GM19238 (cell line): Measurements from ENCODE around the gene NAV1.

Experiments used
- DNase-seq: peaks from one replicate; pipeline ENCODE4 v3.0.0; 2011; ENCODE audit warnings: low spot score; ENCODE audit not compliant: insufficient read length

Gene NAV1

GRCh38 chr1:201525193-201525778, 13.6 kb upstream of the NAV1 start:
- no peak for DNase-seq

GRCh38 chr1:201527879-201528278, 11.0 kb upstream of the NAV1 start:
- DNase-seq, result no peak

DNA sequence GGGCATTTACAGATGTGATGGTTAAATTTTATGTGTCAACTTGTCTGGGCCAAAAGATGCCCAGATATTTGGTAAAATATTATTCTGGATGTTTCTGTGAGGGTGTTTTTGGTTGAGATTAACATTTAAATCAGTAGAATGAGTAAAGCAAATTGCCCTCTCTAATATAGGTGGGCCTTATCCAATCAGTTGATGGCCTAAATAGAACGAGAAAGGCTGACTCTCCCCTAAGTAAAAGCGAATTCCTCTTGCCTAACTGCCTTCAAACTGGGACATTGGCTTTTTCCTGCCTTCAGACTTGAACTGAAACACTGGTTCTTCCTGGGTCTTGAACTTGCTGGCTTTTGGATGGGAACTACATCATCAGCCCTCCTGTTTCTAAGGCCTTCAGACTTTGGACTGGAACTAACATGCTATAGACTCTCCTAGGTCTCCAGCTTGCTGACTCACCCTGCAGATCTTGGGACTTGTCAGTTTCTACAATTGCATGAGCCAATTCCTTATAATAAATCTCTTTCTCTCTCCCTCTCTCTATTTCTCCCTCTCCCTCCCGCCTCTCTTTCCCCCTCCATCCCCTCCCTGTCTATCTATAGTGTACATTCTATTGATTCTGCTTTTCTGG, 10.2 kb upstream of the NAV1 start:
- DNase-seq, result no peak

DNA sequence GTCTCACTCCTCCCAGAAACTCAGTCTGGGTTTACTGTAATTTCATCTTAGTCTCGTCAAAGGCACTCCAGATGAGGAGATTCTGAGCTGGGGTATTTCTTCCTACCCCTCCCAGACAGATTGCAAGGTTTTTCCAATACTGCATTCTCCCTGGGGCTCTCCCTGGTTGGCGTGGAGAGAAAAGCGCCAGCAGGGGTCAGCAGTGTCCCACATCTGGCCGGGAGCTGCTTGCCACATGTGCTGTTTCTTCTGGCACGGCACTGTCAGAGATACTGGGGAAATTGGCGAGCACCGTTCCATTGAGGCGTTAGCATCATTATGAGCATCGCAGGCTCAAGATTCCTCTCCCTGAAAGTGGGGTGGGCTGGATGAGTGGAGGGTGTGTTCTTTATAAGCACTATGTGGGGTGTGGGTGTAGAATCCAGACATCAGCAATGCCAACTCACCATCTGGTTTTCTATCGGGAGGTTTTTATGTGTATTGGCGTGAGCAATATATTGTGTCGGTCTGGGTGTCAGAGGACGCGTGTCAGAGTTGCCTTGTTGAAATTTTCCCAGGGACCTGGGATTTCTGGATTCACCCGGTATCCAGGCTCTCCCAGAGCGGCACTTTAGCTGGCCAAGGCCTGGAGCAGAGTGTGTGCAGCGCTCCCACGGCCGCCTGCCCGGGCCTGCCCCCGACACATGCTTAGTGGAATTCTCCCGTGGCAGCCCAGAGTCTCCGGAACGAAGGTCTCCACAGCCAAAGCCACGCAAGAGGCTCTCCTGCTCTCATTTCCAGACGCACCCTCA, 8.0 kb upstream of the NAV1 start:
- DNase-seq, result peak; percentile 42

DNA sequence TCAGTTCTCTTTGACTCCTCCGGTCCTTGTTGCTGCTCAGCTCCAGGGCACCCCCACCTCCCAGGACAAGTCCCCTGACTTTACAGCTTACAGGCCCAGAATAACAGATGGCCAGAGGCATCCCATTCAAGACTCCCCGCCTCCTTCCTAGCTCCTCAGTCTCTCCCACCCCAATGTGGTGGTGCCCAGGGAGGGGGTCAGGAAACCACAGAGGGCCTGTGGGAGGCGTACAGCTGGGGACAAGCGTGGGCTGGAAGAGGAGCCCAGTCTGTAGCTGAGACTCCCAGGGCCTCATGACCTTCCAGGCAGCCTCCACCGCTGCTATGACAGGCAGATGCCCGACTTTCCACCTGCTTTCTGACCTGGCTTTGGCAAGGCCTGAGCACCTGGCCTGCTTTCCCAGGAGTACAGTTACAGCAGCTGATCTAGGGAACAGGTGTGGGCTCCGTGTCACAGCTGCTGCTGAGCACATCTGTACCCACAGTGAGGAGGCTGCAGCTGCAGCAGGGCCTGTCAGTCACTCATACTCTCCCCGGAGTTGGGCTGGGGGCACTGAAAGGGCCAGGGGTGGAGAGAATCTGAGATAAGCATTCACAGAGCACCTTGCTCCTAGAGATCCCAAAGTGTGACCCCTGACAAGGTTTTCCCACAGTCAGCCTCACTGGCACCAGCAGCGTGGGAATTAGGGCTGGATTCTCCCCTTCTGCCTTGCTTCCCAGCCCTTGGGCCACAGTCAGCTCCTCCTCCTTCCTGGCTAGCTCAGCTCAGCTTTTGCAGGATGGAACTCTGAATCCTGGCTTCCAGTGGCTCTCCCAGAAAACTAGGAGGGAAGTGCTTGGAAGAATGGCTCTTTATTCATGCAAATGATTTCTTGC, 7.1 kb upstream of the NAV1 start:
- DNase-seq, result no peak

DNA sequence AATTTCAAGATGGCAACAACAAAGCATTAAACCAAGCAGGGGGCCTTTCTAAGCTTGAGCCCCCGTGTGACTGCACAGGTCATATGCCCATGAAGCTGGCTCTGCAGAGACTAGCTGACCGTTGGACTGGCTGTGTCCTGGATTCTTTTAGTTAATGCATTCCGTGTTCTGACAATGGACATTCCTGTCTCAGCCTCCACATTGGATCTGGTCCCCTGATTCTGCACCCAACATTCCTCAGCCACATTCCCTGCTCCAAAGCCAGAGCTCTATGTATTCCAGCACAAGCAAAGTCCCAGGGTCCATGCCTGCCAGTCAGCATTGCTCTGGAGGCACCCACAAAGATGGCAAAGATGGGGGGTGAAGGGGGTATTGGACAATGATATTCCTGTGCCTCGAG, 5.1 kb upstream of the NAV1 start:
- no peak for DNase-seq

DNA sequence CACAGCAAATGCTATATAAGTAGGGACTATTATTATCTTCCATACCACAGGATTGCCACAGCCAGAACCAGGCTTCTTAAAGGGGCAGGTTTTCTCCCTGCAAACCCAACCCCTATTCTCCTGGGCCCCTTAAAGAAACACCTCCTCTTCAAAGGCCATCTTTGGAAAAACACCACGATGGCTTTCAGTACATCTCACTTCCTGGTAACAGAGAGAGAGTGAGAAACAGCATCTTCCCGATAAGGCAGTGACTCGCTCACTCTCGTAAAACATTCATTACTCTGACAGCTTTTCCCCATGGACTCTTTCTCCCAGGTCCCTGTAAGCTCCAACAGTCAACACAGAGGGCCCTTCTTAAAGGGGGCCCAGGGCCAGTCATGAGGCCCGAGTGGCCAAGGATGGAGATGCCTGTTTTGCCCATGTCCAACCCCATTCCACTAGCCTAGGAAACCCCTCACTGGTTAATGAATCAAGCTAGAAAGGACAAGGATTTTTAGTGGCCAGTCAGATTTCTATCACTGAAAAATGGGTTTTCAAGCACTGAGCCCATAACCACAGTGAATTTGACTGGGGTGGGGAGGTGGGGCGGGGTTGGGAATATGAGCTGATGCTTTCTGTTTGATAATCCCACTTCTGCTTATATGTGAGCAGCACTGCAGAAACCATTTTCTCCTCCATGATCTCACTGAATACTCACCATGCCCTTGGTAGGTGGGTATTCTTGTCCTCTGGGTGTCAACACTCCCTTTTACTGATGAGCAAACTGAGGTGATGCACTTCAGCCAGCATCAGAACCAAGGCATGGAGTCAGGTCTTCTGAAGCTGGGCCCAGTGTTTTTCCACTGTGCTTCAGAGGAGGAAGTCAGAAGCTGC, 3.6 kb upstream of the NAV1 start:
- DNase-seq, result no peak

DNA sequence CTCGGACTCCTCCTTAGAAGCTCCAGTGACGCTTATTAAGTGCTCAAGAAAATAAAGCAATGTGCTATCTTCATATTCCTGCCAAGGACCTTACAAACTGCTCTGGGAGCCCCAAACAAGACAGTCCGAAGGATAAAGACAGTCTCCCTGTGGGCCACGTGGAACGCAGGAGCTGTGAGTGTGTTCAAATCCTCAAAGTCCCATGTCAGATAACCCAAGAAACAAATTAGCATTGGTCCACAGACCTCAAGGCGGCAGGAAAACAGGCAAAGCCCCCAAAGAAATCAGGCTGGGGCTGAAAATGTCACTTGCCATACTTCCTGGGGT, 3.0 kb upstream of the NAV1 start:
- no peak for DNase-seq

GRCh38 chr1:201536558-201536957, 2.4 kb upstream of the NAV1 start:
- no peak for DNase-seq

DNA sequence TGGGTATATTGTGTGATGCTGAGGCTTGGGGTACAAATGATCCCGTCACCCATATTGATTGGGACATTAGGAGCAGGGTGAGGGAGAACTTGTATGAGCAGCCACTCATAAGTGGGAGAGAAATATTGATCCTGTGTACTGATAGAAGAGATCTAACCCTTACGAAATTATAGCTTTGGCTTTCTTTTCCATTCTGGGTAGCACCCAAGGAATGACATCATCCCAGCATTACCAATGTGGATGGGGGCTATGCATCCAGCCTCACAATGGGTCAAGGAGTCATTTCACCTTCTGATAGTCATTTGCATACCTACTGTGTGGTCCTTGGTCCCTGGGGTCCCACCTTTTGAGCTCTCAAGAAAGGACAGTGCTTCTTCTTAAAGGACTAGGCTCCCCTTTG, 1.9 kb upstream of the NAV1 start:
- no peak for DNase-seq

GRCh38 chr1:201537467-201537866, 1.5 kb upstream of the NAV1 start:
- no peak for DNase-seq

DNA sequence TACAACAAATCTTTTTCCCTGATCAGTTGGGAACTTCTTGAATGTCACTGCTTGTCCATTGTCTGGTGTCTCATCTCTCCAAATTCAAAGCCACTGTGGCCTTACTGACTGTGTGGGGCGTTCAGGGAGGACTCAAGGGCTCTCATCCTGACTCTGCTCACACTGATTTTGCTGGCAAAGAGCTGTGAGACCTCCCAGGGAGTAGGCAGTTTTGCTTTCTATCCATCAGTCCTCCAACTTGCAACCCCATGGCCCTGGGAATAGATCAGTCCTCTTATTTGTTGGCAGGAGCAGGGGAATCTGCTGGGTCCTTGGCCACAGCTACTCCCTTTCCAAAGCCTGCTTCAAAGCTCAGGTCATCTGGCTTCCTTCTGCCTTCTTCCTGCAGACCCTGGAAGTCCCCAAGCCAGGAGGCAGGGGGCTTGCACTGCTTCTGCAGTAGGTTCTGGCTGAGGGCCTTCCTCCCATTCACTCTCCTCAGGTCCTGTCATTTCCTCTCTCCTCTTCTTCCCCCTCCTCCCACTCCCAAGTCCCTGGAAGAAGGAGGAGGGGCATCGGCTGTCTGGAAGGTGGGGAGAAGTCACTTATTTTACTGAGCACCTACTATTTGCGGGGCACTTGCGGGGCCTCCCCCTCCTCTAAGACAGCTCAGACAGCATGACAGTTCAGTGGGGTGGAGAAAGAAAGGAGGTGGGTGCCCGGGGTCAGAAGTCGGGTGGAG, 876 bp upstream of the NAV1 start:
- no peak for DNase-seq

DNA sequence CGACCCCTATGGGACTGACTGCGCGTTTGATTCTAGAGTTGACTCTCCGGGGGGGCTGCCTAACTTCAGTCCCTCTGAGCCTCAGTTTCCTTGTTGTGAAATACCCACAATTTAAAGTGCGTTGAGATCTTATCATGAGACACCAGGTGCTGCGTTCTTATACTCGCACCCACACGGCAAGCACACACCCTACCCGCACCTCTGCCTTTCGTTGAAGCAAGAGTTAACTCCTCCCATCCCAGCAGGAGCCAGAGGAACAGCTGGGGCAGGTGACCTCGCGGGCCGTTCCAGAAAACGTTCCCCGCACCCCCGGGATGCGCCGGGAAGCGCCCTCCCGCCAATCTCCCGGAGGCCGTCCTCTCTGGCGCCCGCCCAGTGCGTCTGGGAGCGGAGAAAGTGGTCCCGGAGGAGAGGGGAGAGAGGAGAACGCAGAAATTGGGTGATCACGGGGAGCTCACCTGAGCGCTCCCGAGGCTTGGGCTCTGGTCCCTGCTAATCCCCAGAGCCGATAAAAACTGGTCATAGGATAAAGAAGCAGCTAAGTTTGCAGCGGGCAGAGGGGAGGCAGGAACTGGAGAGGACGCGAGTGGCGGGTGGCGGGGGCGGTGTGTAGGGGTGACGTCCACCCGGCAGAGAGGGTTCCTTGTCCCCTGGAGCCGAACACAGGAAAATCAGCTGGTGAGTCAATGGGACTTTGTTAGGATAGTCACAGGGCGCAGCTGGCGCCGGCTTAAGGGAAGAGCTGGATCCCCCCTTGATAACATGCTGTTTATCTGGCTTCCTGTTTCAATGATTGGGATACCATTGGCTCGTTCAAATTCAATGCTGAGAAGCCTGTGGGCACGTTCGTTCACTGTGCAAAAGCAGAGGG, 869 bp downstream of the NAV1 start:
- no peak for DNase-seq

DNA sequence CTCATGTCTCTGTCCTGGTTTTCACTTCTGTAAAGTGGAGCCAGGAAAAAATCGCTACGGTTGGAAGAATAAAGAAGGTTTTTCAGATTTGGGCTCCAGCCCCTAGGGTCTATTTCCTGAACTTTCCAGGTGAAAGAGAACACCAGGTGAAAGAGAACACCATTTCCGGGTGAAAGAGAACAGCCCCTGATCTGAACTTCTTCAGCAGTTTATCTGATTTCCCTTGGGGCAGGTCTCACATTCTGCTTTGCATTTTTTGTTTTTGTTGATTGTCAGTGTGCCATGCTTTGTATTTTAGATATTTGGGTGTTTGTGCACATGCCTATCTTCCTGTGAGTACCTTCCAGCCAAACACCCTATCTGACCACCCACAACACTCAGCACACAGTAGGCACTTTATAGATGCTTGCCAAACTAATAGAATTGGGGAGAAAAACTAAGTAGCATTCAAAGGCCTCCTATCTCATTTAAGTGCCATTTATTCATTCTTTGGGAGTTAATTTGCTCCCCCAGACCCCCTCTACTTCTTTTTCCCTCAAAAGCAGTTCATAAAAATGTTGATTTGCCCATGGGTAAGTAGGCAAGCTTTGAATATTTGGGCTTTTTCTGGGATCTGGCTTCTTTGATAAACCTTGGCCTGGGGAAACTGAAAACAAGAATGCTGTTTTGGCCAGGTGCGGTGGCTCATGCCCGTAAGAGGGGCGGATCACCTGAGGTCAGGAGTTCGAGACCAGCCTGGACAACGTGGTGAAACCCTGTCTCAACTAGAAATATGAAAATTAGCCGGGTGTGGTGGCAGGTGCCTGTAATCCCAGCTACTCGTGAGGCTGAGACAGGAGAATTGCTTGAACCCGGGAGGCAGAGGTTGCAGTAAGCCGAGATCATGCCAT, 2.2 kb downstream of the NAV1 start:
- DNase-seq, result no peak

- DNase-seq, result no peak
Measured at GRCh38 chr1:201542309-201543035, 3.5 kb downstream of the NAV1 start.

- no peak for DNase-seq
Measured at GRCh38 chr1:201543871-201544642, 5.1 kb downstream of the NAV1 start.

GRCh38 chr1:201544710-201545109, 5.8 kb downstream of the NAV1 start:
- no peak for DNase-seq
